HG03064 (cell line): Measurements from ENCODE around the gene NTRK3.
"Not testable (repeated sequence)": the region's sequence is repeated elsewhere in the genome, so short reads cannot be mapped to it uniquely, and the experiment has no call there.

Experiments
- ATAC-seq: cut with Tn5 transposase; IDR thresholded peaks from one replicate; pipeline ENCODE4 v1.9.1; 2021; ENCODE audit warnings: low read depth; ENCODE audit not compliant: unreplicated experiment

The NTRK3 gene

DNA sequence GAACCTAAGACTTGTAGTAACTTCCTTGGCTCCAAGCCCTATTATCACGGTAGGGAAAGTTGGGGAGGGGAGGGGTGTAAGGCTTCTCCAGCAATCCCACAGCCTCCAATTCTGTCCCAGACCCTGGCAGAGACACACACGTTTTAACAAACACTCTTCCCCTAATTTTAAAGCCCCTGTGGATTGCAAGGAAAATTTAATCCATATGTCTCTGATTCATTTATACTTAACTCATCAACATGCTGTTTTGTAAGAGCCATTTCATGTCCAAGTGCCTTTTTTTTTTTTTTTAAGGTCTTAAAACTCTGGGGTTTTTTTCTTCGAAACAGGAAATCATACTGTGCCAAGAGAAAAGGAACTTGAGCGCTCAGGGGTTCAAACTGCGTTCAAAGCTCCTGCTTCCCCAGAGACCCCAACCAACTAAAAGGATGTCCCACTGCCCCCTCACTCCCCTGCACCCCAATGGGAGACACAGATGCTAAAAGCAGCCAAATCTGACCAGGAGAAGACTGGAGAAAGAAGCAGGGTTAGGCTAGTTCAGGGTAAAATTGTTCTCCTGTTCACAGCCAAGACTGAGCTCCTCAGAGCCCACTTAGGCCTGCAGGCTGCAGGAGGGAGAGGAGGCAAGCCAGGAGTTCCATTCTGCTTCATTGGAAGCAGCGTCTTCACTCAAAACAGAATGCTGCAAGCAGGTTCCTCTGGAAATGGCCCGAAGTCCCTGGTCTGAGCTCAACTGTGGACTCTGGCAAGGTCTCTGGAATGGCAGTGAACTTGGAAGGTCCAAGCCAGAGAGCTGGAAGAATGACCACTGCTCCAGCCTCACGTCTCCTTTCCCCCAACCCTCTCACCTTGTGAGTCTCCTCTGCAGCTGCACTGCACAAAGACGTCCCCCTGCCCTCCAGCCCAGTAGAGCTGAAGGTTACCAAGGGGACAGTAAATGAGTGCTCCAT lies 172.5 kb downstream of the NTRK3 start:
- no peak for ATAC-seq

DNA sequence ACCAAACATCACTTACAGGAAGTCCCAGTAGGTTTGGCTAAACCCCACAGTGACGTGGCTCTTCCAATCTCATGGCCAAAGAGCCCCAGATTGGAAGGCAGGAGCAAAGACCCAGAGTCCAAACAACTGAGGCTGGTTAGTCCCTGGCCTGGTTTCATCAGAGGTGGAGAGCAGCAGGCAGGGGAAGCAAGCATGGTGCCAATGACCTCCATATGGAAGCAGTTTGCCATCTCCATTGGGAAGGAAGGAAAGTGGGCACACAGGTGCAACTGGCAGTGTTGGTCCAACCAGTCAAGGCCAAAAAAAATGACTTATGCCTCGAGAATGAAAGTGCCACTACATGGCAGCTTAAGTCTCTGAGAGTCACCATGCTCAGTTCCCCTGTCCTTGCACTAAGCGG lies 175.9 kb downstream of the NTRK3 start:
- no peak for ATAC-seq

GRCh38 chr15:88077296-88078020 lies 179.1 kb downstream of the NTRK3 start:
- ATAC-seq: no peak

DNA sequence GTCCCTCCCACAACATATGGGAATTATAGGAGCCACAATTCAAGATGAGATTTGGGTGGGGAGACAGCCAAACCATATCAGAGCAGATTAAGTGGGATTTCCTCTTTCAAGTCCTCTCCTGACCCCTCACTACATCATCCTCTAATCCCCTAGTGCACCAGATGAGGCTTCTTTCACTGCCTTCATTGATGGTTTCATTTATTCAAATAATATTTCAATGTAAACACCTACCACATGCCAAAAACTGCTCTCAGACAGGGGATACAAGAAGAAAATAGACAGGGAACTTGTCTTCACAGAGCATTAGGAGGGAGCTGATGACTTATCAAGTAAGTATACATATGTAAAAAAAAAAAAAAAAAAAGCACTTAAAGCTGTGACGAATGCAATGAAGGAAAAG lies 180.2 kb downstream of the NTRK3 start:
- ATAC-seq: no peak

DNA sequence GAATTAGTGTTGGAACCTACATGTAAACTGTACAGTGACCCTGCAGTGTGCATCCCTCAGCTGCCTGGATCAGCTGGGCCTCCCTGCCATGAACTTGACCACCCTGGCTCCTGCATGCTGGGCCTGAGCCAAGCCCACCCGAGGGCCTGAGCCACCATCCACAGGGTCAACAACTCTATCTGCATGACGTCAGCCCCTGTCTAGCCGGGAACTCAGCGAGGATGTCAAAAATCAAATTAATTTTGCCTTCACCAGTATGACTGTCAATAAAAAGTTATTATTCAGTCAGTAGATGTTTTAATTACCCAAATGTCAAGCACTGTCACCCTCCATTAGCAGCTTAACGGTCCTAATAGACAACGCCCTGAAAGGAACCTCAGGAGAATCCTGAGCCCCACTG lies 181.4 kb downstream of the NTRK3 start:
- ATAC-seq: no peak

DNA sequence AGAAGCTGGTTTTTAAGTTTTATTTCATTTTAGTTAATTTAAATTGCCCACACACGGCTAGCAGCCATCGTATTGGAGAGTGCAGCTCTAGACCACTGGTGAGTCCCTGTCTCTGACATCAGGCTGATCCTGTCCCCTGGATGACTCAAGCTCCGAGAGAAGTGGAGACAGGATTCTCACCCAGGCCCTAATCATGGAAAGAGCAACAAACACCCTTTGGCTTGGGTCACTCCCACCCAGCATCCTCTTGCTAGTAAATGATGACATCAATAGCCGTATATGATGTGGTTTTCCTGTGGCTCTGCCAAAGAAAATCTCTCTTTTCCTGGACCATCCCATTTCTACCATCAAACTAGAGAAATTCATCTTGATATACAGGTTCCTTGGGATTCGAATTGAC lies 182.2 kb downstream of the NTRK3 start:
- ATAC-seq: no peak

GRCh38 chr15:88073391-88073691 lies 183.2 kb downstream of the NTRK3 start:
- no peak for ATAC-seq

- ATAC-seq: no peak
Measured at GRCh38 chr15:88072598-88073390, 183.7 kb downstream of the NTRK3 start.

- not testable (repeated sequence) for ATAC-seq
Measured at GRCh38 chr15:88072133-88072532, 184.4 kb downstream of the NTRK3 start.

DNA sequence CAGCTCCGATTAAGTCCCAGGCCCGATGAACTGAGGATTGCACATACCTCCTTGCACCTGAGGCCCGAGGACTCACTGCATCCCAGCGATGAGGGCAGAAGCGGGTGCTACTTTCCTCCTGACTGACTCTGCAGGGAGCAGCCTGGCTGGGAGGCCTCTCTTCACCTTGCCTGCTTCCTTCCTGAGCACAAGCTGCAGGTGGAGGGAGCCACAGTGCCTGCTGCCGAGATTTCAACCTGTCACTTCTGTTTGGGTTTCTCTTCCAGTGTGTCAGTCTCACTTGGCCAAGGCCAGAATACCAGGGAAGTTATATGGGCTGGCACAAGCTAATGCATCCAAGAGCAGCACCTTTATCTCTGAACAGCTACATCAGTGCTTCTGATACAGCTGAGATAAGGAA lies 185.4 kb downstream of the NTRK3 start:
- no peak for ATAC-seq

- no peak for ATAC-seq
Measured at GRCh38 chr15:88069561-88069960, 187.0 kb downstream of the NTRK3 start.

GRCh38 chr15:88067331-88067685 lies 189.2 kb downstream of the NTRK3 start:
- no peak for ATAC-seq

DNA sequence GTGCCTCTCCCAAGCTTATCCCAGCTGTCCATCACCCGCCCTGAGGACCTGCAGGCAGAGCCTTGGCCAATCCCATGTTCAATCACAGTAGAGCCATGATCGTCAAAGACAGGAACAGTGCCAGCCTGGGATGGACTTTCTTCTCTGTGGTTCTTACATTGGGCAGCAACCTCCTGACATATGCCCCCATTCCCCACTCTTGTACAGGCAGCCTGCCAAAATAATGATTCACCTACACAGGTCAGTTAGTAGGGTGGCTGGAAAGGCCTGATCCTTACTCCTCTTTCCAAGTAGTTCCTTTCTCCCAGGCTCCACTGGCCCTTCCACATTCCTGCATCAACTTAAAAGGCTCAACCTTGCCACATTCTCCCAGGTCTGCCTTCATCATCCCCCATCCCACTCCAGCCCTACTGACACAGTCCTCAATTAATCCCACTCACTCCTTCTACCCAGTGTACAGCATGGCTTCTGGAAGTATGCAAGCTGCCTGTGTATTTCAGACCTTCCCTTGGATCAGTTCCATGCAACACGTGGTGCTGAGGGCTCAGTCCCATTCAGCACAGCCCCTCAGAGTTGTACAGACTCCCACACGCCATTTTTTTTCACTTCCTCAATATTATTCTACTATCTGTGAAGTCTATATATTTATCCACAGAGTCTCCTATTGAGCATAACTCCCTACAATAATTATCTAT lies 189.8 kb downstream of the NTRK3 start:
- no peak for ATAC-seq

DNA sequence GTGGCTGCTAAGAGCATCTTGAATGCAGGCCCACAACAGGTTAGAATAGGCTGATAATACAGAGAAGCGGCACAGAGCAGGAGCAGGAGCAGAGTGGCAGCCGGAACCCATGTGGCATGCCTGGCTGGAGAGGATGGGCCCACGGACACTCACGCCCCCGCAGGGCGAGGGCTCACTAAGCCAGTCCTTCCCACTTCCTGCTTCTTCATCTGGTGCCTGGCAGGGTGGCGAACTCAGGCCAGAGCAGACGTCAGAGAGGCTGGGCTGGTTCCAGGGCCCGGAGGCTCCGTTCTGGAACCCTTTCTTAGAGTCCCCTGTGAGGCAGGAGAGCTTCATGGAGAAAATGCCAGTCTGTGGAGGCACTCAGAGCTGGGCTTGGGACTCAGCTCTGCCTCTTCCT lies 195.1 kb downstream of the NTRK3 start:
- no peak for ATAC-seq

GRCh38 chr15:88060383-88060782 lies 196.2 kb downstream of the NTRK3 start:
- ATAC-seq: no peak

DNA sequence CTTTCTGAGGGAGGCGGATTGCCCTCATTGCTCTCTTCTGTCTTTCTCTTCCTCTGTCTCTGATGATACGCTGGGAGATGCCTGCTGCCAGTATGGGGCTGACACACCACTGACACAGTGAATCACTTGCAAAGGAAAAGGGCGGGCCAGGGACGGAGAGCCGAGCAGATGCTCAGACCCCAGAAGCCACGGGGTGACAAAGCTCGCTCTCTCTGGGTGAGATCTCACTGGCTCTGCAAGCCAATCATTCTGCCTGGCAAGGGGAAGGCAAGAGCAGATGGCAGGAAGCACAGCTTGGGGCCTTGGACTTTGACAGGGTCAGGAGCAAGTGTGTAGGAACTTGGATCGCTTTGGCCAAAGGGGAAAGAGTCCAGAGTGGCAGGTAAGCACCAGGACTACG lies 198.7 kb downstream of the NTRK3 start:
- ATAC-seq: no peak

GRCh38 chr15:88049506-88049905 lies 207.0 kb downstream of the NTRK3 start:
- no peak for ATAC-seq

DNA sequence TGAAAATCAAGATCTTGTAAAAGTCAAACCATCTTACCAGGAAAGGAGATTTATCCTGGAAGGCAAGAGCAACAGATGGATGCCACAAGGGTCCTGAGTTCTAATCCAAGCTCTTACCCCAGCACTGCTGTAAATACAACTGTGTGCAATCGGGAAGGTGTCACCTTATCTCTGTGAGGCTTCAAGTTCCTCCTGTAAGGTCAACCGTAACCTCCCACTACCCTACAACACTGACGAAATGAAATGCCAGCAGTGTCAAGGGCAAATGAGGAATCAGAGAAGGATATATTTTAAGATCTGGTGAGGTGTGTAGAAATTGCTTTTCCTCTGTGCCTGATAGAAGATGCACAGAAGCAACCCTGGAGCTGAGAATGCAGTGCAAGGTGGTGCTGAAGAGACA lies 207.8 kb downstream of the NTRK3 start:
- no peak for ATAC-seq

DNA sequence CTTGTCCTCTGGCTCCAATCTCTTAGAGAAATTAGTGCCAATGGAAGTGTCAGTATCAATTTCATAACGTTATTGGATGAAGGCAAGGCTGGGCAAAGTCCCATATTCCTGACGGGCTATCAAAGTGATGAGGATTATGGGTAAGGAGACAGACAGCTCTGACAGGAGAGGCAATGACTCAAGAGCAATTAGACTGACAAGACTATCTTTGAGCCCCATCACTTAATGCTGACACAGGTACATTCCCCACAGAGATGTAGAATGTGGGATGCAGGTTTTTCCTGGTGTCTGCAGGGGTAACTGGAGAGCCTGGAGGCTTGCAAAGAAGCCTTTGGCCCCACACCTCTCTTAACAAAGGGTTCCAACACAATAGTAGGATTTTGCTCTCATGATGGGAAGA lies 208.3 kb downstream of the NTRK3 start:
- no peak for ATAC-seq

DNA sequence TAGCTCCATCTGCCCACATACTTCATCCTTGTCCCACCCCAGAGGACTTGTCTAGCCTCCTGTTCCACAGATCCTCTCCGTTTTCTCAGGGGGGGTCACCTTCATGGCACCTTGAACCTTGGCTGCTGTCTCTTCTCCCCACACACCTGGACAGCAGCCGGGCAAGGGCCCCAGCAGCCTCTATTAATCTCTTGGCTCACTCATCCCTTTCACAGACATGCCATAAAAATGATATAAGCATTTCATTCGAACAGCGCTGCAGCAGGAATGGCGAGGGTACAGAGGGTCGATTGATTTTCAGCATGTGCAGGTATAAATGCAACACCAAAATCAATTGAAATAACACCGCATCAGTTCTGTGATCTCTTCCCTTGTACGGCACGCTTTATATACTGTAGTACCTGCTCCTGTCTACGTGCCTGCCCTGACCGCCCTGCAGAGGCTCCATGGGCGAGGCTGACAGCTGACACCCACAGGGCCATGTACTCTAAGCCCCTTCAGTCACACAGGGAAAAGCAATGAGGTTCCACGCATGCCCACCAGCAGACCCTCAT lies 209.9 kb downstream of the NTRK3 start:
- ATAC-seq: no peak
